NCI-H128 (cell line): ENCODE data around the gene LSMEM2.
A peak's percentile ranks its signal among the peaks of the same experiment; 100 is the strongest.
"Not testable (repeated sequence)": the region's sequence is repeated elsewhere in the genome, so short reads cannot be mapped to it uniquely, and the experiment has no call there.

Source experiments
- DNase-seq: peaks from one replicate; lab custom pipeline; 2025; ENCODE audit not compliant: unreplicated experiment; lab: John Stamatoyannopoulos, UW

Gene LSMEM2

DNA sequence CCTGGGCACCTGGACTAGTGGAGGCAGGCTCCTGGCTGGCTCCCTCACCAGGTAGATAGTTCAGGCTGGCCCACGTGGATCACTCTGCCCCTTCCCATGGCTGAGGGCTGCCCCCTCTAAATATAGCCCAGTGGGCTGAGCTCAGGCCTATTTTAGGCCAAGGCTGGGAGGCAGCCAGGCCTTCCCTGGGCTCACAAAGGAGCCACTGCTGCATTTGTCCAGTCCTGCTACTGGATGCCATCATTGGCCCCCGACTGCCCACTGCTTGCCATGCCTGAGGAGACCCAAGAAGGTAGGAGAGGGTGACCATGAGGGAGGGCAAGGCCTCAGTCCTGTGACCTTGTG, at the start of gene LSMEM2:
Gene LSMEM2, plus strand, starts transcription at position 208 of the 345 bp plus-strand sequence. Its CDS starts 27 bp downstream, at position 235.
- no peak for DNase-seq

DNA sequence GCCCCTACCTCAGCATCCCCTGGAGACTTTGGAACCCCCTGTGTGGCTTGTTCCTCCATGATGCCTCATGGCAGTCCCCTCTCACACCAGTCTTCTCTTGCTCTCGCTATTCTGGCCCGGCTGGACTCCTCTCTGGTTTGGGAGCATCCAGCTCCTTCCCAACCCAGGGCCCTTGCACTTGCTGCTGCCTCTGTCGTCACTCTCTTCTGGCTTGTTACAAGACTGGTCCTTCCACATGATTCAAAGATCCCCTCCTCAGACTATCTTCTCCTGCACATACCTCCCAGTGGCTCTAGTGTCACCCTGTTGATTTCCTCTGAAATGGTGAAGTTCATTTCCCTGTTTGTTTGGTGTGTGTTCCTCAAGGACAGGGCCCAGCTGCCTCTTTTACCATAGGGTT, 49.4 kb upstream of the LSMEM2 start:
- no peak for DNase-seq

GRCh38 chr3:50230104-50230793, 48.6 kb upstream of the LSMEM2 start:
- no peak for DNase-seq

GRCh38 chr3:50230794-50231125, 48.1 kb upstream of the LSMEM2 start:
- DNase-seq: no peak

DNA sequence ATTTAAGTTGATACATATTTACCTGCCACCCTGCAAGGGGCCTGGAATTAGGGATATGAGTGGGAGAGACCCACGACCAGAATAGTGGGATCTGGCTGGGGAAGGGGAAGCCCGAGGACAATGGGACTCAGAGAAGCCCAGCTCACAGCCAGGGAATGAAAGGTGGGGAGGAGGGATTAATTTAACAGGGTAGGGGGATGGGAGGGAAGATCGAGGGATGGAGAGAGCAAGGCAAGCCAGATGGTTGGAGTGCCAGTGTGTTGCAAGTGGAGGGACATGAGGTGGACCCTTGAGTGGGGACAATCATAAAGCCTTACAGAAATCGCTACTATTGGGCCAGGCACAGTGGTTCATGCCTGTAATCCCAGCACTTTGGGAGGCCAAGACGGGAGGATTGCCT, 47.3 kb upstream of the LSMEM2 start:
- DNase-seq: no peak

DNA sequence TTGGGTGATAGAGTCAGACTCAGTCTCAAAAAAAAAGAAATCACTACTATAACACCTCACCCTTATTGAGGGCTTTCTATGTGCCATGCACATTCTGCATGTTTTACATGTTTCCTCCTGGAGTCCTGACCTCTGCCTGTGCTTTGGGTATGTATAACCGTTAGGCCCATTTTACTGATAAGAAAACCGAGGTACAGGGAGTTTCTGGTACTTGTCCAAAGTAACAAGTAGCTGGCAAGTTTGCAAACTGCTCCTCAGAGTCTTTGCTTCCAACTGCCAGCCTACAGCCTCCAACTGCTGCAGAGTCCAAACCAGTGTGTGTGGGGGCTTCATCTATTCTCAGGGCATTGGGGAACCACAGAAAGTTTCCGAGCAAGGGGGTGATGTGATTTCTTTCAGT, 46.6 kb upstream of the LSMEM2 start:
- DNase-seq: no peak

DNA sequence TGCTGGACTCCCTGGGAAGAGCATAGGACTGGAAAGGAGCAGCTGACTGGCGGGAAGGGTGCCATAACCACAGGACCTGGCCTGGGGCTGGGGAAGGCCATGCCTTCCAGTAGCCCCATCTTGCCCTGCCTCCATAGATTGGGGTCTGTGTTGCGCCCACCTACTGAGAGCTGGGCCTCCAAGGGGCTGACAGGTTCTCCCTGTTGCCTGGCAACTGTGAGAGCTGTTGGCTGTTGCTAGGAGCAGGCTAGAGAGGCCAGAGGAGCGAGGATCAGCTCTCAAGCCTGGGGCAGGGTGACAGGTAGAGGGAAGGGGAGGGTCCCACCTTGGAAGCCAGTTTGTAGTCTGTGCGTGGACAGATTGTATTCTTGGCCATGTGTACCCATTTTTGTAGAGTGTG, 45.7 kb upstream of the LSMEM2 start:
- no peak for DNase-seq

DNA sequence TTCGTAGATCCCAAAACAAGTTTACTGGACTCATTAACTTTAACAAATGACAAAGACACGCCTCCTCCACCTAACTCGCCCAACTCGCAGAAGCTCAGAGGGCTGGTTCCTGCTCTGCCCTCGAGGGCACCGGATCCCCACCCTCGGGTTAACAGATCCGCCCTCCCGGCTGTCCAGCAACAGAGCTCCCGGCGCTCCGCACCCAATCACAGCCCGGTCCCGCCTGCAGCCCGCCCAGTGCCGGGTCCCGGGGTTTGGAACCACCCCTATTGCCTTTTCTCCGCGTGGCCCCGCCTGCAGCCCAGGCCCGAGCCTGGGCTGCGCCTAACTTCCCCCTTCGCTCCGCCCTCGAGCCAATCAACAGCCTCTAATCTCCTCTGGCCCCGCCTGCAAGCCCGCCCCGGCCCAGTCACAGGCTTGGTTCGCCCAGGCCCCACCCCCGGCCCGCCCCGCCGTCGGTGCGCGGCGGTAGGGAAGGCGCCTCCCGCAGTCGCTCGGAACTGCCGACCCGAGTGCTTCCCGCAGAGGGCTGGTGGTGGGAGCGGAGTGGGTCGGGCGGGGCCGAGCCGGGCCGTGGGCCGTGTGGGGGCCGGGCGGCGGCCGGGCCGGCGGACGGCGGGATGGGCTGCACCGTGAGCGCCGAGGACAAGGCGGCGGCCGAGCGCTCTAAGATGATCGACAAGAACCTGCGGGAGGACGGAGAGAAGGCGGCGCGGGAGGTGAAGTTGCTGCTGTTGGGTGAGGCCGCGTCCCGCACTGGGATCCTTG, 43.0 kb upstream of the LSMEM2 start, which contains the start of gene GNAI2:
Gene GNAI2, plus strand, starts transcription at position 489 of the 768 bp plus-strand sequence. Its CDS starts 132 bp downstream, at position 621.
- DNase-seq: peak; percentile 91

DNA sequence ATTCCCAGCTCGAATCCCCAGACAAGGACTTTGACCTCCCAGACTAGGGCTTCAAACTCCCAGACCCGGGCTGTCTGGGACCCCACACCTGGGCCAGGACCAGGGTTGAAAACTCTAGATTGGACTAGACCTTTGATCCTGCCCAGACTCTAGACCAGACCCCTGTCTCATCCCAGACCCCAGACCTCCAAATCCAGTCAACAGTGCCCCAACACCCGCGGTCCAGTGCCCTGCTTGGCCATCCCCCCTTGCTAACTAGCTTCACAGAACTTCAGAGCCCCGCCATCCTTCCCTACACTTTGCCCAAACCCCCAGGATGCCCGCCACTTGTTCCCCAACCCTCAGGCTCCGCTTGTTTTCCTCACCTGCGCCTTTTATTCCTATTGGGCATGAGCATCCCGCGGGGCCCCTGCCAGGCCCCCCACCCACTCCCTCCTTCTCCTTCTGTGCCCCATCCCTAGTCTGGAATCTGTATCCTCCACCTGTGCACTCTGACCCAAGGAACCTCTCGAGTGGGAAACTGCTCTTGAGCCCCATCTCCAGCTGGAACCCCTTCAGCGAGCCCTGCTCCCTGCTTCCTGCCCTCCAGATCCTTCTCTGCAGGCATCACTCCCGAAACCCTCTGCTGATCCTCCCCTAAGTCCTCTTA, 42.3 kb upstream of the LSMEM2 start:
- no peak for DNase-seq

GRCh38 chr3:50237133-50237651, 41.7 kb upstream of the LSMEM2 start:
- DNase-seq: no peak

- no peak for DNase-seq
Observed at GRCh38 chr3:50237754-50238548, 40.9 kb upstream of the LSMEM2 start.

GRCh38 chr3:50238549-50239026, 40.3 kb upstream of the LSMEM2 start:
- no peak for DNase-seq

- no peak for DNase-seq
Observed at GRCh38 chr3:50239649-50240048, 39.2 kb upstream of the LSMEM2 start.

DNA sequence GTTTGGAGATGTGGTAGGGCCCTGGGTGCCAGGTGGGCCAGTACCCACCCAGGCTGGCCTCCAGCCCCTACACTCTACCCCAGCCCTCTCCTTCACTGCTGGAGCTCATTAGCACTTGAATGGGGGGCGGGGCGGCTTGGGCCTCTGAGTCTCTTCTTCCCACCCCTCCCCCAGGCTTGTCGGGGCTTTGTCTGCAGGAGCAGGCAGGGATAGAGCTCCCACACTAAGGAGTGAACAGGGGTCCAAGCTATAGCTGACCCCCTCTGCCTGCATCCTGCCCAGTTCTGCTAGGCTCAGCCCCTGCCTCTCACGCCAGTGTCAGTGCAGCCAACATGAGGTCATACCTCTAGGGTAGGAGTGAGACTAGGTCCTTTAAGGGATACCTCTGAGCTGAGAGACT, 37.7 kb upstream of the LSMEM2 start:
- no peak for DNase-seq

- DNase-seq: no peak
Observed at GRCh38 chr3:50241713-50242380, 37.0 kb upstream of the LSMEM2 start.

DNA sequence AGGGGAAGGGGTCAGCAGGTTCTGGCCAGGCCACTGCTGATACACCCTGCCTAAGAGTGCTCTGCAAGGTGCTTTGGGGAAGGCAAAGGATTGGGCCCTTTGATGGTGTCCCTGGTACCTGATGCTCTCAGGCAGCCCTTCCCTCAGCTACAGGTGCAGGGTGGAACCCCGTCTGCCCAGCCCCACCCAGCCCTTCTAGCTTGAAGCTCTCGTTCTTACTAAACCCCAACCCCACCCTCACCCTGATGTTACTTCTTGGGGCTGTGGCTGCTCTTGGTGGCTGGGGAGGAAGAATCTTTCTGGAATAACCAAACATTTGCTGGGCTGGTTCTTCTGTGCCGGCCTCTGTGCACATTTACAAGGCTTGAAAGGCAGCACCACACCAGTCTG, 36.5 kb upstream of the LSMEM2 start:
- no peak for DNase-seq

- no peak for DNase-seq
Observed at GRCh38 chr3:50242851-50243542, 35.9 kb upstream of the LSMEM2 start.

DNA sequence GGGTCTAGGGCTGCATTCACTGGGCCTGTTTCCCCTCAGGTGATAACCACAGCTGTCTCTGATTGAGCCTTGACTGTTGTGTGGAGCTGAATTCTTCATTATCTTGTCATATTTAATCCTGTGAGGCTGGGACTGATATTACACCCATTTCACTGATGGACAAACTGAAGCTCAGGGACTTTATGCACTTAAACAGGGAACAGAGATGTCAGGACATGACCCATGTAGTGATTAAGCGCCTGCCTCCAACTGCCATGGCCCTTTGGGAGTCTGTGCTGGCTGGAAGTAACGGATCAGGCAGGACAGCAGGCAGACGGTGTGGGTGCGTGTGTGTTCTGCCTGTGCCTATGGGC, 35.4 kb upstream of the LSMEM2 start:
- no peak for DNase-seq

DNA sequence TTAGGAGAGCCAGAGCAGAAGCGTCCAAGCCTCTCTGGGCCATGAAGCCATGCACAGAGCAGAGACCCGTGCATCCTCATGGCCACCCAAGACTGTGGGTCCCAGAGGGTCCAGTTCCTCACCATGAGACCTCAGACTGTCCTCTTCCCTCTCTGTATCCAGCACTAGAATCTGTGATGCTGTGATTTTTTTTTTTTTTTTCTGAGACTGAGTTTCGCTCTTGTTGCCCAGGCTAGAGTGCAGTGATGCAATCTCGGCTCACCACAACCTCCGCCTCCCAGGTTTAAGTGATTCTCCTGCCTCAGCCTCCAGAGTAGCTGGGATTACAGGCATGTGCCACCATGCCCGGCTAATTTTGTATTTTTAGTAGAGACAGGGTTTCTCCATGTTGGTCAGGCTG, 34.1 kb upstream of the LSMEM2 start:
- DNase-seq: not testable (repeated sequence)

GRCh38 chr3:50245251-50245745, 33.6 kb upstream of the LSMEM2 start:
- DNase-seq: no peak
